H1 (cell line): ENCODE data around the gene CYP2W1. TPM values are rescaled to one million over a fixed set of nuclear protein-coding genes. Genes with fewer than 3 reads are reported as not detected.

Source experiments
- HDAC2 ChIP-seq, 2 experiments: fragments of 300-600 bp in 1 of 2; sonication (generic) in 1 of 2; IDR thresholded peaks; 2 replicates each; pipeline ENCODE4 v1.6.1; 2011 to 2012; ENCODE audit warnings: low read depth in 2 of 2, low read length in 2 of 2, mild to moderate bottlenecking in 2 of 2, moderate library complexity in 2 of 2, borderline replicate concordance in 1 of 2, inconsistent platforms in 1 of 2
- RXRA ChIP-seq: IDR thresholded peaks from 2 replicates; pipeline ENCODE4 v1.6.1; 2011; ENCODE audit warnings: low read depth, mild to moderate bottlenecking, low read length, moderate library complexity; ENCODE audit not compliant: insufficient read depth
- polyA plus RNA-seq, 7 experiments: library from polyadenylated mRNA; depleted of rRNA in 3 of 7; stranded (reverse) in 5 of 7; unstranded in 2 of 7; fragments of >200 nt in 5 of 7; fragments of 200-250 nt in 2 of 7; gene quantifications; 1 replicate in 5 of 7; 2 replicates in 1 of 7; 4 replicates in 1 of 7; pipeline versions ENCODE4 v1.2.1 to v1.2.3, GENCODE V29; 2011 to 2013; ENCODE audit warnings: missing spikeins in 2 of 7, mixed read lengths in 2 of 7
- total RNA-seq: library from RNA; stranded (reverse); fragmentation: NEBNext Ultra II Directional; extraction: Animal tissue kit (Norgen Biotek cat#: 25700); gene quantifications from 2 replicates; pipeline ENCODE4 v1.2.1, GENCODE V29; 2021
- TF ChIP-seq, protein P1 (sequence below): IDR thresholded peaks from 2 replicates; pipeline ENCODE4 v1.6.1; 2012; ENCODE audit warnings: inconsistent platforms

The CYP2W1 gene
- total and polyA plus RNA-seq, 2 of the 8 experiments (the other 6 are each of a cell fraction or from before 2014, with no cell fraction given), result not detected

DNA sequence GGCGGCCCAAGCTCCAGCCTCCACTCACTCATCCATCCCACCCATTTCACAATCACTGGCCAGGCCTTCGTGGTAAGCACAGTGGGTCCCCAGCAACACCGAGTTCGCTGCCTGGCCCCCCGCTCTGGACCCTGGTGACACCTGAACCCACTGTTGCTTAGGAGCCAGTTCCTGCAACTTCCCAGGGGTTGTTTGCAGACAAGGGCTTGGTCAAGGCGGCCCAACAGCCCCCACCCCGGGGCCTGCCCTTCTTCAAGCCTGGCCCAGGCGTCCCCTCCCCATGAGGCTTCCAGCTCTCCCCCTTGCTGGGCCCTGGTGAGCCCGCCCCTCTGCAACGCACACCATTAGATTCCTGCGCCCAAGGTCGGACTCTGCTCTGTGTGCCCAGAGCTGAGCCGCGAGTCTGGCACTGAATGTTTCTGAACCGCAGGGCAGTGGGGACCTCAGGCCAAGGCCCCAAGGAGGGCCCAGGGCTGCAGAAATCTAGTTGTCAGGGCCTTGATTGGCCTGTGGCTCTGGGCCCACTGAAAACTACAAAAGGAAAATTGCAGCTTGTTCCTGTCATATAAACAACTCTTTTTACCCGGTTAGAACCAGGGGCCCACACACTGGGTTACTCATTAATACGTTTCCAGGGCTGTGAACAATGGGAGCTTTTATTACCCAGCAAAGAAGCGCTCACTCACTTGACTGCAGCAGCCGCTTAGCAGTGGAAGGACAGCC lies 5.5 kb upstream of the CYP2W1 start (continued):
- TF ChIP-seq, protein P1, sequence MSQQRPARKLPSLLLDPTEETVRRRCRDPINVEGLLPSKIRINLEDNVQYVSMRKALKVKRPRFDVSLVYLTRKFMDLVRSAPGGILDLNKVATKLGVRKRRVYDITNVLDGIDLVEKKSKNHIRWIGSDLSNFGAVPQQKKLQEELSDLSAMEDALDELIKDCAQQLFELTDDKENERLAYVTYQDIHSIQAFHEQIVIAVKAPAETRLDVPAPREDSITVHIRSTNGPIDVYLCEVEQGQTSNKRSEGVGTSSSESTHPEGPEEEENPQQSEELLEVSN, result no peak
- TF ChIP-seq HDAC2 (IDR thresholded peaks at IDR 0.05; ENCODE audit: borderline replicate concordance in 1 of 2, low read depth in 2 of 2, low read length in 2 of 2), result no peak
- TF ChIP-seq RXRA, result no peak
